Fibroblast of mammary gland (primary cell): Measurements from ENCODE around the gene KBTBD3.

Source experiments
- DNase-seq: peaks from one replicate; pipeline ENCODE4 v3.0.0-alpha.2; 2010; ENCODE audit warnings: low read depth
- H3K4me3 ChIP-seq: 2 replicates; pipeline ENCODE4 v1.5.1; 2011; ENCODE audit warnings: low read depth, mild to moderate bottlenecking, low read length, moderate library complexity; ENCODE audit not compliant: control insufficient read depth
- CTCF ChIP-seq: conservative IDR thresholded peaks from 2 replicates; pipeline ENCODE4 v1.5.1; 2011; ENCODE audit warnings: low read depth, low read length, inconsistent platforms; ENCODE audit not compliant: control insufficient read depth, insufficient read depth

The KBTBD3 gene

GRCh38 chr11:106076919-106077608 is at the start of gene KBTBD3:
Gene KBTBD3, minus strand, starts transcription at chr11:106077347. Its CDS starts 18,250 bp downstream, at chr11:106059097.
- peak; percentile 25 for TF ChIP-seq CTCF
- peak within 1 kb of the TSS; percentile 98 for H3K4me3 ChIP-seq
- DNase-seq: peak; percentile 99

GRCh38 chr11:106121570-106122320 is 44.6 kb upstream of the KBTBD3 start:
- no peak for DNase-seq
- no peak overlapping the region for H3K4me3 ChIP-seq
- no peak for TF ChIP-seq CTCF

- TF ChIP-seq CTCF: no peak
These were observed 28.8 kb upstream of the KBTBD3 start for GRCh38 chr11:106105986-106106385.

DNA sequence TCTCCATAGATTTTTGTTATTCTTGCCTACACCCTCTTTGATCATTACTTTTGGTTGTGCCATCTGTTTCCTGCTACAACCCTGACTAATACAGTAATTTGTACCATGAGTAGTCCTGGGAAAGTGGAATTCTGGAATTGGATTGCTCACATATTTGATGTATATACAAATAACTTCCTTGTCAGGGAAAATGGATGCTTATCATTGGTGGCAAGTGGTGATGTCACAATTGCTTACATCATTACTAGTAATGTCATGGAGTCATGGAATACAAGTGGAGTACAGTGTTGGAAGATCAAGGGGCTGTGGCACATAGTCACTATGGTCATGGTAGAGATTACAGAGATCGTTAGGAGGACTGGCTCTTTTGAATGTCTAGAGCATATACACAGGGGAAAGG is 24.7 kb upstream of the KBTBD3 start:
- no peak for TF ChIP-seq CTCF
- peak; percentile 83 for DNase-seq
- no peak overlapping the region for H3K4me3 ChIP-seq

More at GRCh38 chr11:106105986-106106385, 28.8 kb upstream of the KBTBD3 start:
- DNase-seq: no peak
- no peak overlapping the region for H3K4me3 ChIP-seq

GRCh38 chr11:106101370-106101769 is 24.2 kb upstream of the KBTBD3 start:
- DNase-seq: no peak
- TF ChIP-seq CTCF: no peak
- no peak overlapping the region for H3K4me3 ChIP-seq

GRCh38 chr11:106098893-106099553 is 21.9 kb upstream of the KBTBD3 start:
- DNase-seq: no peak
- H3K4me3 ChIP-seq: no peak overlapping the region
- no peak for TF ChIP-seq CTCF
